Measurements from ENCODE around the gene MYMX. TPM values are rescaled to one million over a fixed set of nuclear protein-coding genes. Genes with fewer than 3 reads are reported as not detected.

Gene MYMX
- polyA plus RNA-seq, 1 experiment: not detected

DNA sequence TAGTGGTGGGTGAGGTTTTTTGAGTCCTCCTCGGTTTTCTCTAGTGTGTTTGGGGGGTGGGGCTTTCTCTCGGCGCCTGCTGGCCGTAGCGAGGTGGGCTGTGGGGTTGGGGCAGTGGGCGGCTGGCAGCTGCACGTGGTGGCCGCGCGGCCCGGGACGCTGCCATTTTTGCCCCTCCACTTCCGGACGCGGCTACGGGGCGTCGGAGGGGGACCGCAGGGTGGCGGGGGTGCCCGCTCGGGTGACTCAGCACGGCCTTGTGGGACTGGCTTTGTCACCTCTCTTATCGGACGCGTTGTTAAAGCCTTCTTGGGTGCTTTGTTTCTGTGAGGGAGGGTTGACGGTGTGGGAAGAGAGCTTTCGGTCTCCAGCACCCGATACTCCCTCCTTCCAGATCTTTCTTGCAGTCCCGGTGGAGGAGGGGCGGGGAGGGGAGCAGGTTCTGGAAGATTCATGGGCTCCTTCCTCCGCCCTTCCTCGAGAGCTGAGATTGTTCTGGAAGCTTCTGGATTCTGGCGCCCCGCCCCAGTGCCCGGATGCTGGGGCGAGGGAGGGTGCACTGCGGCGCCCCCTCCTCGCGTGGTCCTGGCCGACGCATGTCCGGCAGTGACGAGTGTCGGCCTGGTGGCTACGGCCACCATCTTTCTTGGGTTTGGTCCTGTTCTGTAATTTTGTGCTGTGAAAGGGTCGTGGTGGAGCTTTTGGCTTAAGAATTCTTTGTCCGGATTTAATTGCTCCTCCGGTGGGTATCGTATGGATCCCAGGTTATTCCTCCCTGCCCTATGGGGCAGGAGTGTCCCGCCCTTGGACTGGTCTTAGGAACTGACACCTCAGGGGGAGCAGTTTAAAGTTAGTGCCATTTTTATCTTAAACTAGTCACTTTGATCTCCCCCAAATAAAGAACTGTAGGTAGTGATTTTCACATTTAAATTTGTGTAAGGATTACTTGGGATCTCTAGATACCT is 30.9 kb downstream of the MYMX start:
- Histone ChIP-seq H3K27ac (ENCODE audit: low read depth, low read length) (peak overlapping the region; percentile 77), H3K27me3 (ENCODE audit: control insufficient read depth, insufficient read depth, low read length) (no peaks in the 10 kb centered on the region), H3K4me3 (ENCODE audit: low read depth, low read length) (peak overlapping the region; percentile 91), H3K9me3 (ENCODE audit: control insufficient read depth, insufficient read depth, low read length) (no peaks in the 10 kb centered on the region; the same call in 1 of the 2 replicates)
- ChIA-PET CTCF (interaction anchor here (0.8 to 4.8 kb wide), 6 partner anchors 9 to 75 kb away, joined by 3 to 30 read pairs (median 5); partner anchors contain the start of genes AARS2 and SLC35B2), POLR2A (interaction anchor here (0.6 to 4.0 kb wide), 19 partner anchors 9 to 672 kb away, joined by 3 to 107 read pairs (median 5); partner anchors contain the start of genes MYMX, POLH, SLC29A1 and SLC35B2)
- DNase-seq (ENCODE audit: low read depth, low spot score): no peak
- TF ChIP-seq CTCF (IDR thresholded peaks at IDR 0.05; ENCODE audit: low read depth, low read length): no peak

DNA sequence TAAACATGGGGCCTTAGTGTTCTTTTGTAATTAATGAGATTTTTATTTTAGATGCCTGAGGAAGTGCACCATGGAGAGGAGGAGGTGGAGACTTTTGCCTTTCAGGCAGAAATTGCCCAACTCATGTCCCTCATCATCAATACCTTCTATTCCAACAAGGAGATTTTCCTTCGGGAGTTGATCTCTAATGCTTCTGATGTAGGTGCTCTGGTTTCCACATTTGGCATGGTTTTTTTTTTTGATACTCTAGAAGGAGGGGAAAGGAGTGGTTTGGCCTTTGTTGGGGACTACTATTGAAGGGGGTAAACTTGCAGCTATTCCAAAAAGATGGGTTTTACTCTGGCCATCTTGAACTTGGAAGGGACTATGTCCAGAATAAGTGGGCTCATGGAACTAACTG is 31.9 kb downstream of the MYMX start:
- H3K4me3 ChIP-seq (ENCODE audit: low read depth, low read length): peak overlapping the region; percentile 91
- H3K27ac ChIP-seq (ENCODE audit: low read depth, low read length): no peak overlapping the region
- TF ChIP-seq CTCF (IDR thresholded peaks at IDR 0.05; ENCODE audit: low read depth, low read length): no peak
- H3K27me3 ChIP-seq (ENCODE audit: control insufficient read depth, insufficient read depth, low read length): no peaks in the 10 kb centered on the region
- ChIA-PET POLR2A (interaction anchor here (4.0 kb wide), 1 partner anchor 8 kb away, joined by 107 read pairs; the partner anchor contains the start of gene SLC35B2), CTCF (interaction anchor here (1.5 to 2.0 kb wide), 3 partner anchors 8 to 19 kb away, joined by 3 to 10 read pairs (median 5); partner anchors contain the start of gene SLC35B2)
- H3K9me3 ChIP-seq (ENCODE audit: control insufficient read depth, insufficient read depth, low read length): no peaks in the 10 kb centered on the region; the same call in 1 of the 2 replicates
- no peak for DNase-seq (ENCODE audit: low read depth, low spot score)

DNA sequence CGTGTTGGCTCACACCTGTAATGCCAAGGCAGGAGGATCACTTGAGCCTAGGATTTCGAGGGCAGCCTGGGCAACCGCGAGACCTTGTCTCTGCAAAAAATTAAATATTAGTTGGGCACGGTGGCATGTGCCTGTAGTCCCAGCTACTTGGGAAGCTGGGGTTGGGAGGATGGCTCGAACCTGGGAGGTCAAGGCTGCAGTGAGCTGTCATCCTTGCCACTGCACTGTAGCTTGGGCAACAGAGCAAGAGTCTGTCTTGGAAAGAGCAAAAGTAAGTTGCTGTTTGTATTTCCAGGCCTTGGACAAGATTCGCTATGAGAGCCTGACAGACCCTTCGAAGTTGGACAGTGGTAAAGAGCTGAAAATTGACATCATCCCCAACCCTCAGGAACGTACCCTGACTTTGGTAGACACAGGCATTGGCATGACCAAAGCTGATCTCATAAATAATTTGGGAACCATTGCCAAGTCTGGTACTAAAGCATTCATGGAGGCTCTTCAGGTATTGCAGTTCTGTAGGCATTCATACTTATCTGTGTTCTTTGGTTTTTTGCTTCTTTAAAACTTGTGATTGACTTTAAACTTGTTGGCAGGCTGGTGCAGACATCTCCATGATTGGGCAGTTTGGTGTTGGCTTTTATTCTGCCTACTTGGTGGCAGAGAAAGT is 32.5 kb downstream of the MYMX start:
- no peak for TF ChIP-seq CTCF (IDR thresholded peaks at IDR 0.05; ENCODE audit: low read depth, low read length)
- Histone ChIP-seq H3K27me3 (ENCODE audit: control insufficient read depth, insufficient read depth, low read length) (no peaks in the 10 kb centered on the region), H3K27ac (ENCODE audit: low read depth, low read length) (no peak overlapping the region), H3K9me3 (ENCODE audit: control insufficient read depth, insufficient read depth, low read length) (no peaks in the 10 kb centered on the region; the same call in 1 of the 2 replicates), H3K4me3 (ENCODE audit: low read depth, low read length) (peak overlapping the region; percentile 91)
- CTCF ChIA-PET: interaction anchor here (0.6 to 1.5 kb wide), 3 partner anchors 11 to 75 kb away, joined by 3 to 5 read pairs (median 3); no protein-coding TSS in a partner anchor
- no peak for DNase-seq (ENCODE audit: low read depth, low spot score)
- POLR2A ChIA-PET: interaction anchor here (4.0 kb wide), 1 partner anchor 7 kb away, joined by 107 read pairs; the partner anchor contains the start of gene SLC35B2

- no peak for DNase-seq (ENCODE audit: low read depth, low spot score)
- POLR2A ChIA-PET: interaction anchor here (0.7 kb wide), 1 partner anchor 29 kb away, joined by 4 read pairs; no protein-coding TSS in a partner anchor
Observed at GRCh38 chr6:44250067-44250717, 33.5 kb downstream of the MYMX start.

More at GRCh38 chr6:44250067-44250717, 33.5 kb downstream of the MYMX start:
- Histone ChIP-seq H3K27me3 (ENCODE audit: control insufficient read depth, insufficient read depth, low read length) (no peaks in the 10 kb centered on the region), H3K4me3 (ENCODE audit: low read depth, low read length) (no peak overlapping the region), H3K9me3 (ENCODE audit: control insufficient read depth, insufficient read depth, low read length) (no peaks in the 10 kb centered on the region; the same call in 1 of the 2 replicates), H3K27ac (ENCODE audit: low read depth, low read length) (no peak overlapping the region)
- TF ChIP-seq CTCF (IDR thresholded peaks at IDR 0.05; ENCODE audit: low read depth, low read length): no peak
- CTCF ChIA-PET: interaction anchor here (1.3 to 1.5 kb wide), 2 partner anchors 12 to 16 kb away, joined by 3 to 4 read pairs; no protein-coding TSS in a partner anchor

Measured in AG04450 (cell line).